HG02884 (cell line): ENCODE measurements around the gene ANKRD26.

ENCODE experiments used
- ATAC-seq: cut with Tn5 transposase; IDR thresholded peaks from one replicate; pipeline ENCODE4 v1.9.1; 2021; ENCODE audit warnings: mild to moderate bottlenecking, moderate library complexity; ENCODE audit not compliant: unreplicated experiment

ANKRD26 gene

DNA sequence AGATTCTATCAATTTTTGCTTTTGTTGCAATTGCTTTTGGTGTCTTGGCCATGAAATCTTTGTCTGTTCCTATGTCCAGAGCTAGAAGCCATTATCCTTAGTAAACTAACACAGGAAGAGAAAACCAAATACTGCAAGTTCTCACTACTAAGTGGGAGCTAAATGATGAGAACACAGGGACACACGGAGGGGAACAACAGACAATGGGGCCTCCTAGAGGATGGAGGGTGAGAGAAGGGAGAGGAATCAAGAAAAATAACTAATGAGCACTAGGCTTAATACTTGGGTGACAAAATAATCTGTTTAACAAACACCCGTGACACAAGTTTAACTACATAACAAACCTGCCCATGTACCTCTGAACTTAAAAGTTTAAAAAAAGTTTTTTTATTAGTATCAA is 78.2 kb downstream of the ANKRD26 start:
- ATAC-seq, result no peak

DNA sequence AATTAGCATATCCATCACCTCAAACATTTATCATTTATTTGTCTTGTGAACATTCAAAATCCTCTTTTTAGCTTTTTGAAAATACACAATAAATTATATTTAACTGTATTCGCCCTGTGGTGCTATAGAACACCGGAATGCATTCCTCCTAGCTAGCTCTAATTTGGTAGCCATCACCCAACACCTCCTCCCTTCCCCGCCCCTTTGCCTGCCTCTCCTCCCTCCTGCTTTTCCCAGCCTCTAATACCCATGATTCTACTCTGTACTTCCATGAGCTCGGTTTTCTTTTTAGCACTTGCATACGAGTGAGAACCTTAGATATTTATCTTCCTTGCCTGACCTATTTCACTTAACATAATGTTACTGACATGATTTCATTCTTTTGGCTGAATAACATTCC is 80.1 kb downstream of the ANKRD26 start:
- ATAC-seq, result no peak

- ATAC-seq, result no peak
These were observed 80.5 kb downstream of the ANKRD26 start for GRCh38 chr10:27019827-27020226.

- no peak for ATAC-seq
These were observed 102.7 kb downstream of the ANKRD26 start for GRCh38 chr10:26997610-26998009.

DNA sequence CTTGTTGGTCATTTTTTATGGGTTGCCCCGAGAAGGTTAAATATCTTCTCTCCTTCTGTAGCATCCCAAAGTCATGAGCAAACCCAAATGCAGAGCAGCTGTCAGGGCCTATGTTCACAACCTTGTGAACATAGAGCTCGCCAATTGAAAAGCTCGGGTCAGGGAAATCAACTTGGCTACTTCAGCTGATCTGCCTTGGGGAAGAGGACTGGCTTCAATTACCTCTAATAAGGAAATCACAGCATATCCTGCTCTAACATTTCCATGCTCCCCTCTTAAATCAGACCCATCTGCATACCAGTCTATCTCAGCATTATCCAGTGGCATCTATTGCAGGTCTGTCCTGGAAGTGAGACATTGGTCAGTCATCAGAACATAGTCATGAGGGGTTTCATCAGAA is 105.6 kb downstream of the ANKRD26 start:
- no peak for ATAC-seq

- ATAC-seq, result no peak
These were observed 112.4 kb downstream of the ANKRD26 start for GRCh38 chr10:26987851-26988250.

- ATAC-seq, result no peak
These were observed 117.1 kb downstream of the ANKRD26 start for GRCh38 chr10:26983156-26983555.

DNA sequence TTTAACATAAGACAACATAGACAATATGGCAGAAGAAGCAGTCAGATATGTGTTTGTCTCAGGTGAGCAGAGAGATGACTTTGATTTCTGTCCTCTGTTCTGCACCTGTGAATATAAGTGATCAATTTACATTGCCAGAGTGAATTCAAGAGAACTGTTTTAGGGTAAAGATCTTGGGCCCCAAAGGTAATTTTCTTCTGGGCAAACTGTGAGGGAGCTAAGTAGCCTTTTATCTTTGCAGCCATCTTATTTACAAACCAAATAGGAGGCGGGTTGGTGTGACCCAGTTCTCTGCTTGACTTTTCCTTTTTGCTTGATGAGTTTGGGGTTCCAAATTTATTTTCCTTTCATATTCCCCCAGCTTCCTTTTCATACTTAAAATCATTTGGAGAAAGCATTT is 118.2 kb downstream of the ANKRD26 start:
- ATAC-seq, result no peak

- no peak for ATAC-seq
These were observed 119.0 kb downstream of the ANKRD26 start for GRCh38 chr10:26981232-26981824.

DNA sequence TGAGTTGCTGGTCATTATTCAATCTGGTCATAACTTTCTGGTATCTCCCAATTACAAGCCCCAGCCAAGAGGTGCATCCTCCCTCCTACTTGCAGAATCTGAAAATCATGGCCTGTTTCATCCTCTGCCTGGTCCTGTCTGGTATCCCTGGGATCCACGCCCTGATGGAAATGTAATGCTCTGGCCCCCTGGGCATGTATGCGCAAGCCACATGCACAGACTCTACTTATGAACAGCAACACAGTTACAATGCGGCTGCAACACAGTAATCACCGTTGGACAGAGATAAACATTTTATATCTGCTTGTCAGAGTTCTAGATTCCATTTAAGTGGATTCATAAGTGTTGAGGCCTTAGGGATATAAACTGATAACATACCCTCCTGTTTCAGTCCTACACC is 121.8 kb downstream of the ANKRD26 start:
- ATAC-seq, result no peak

DNA sequence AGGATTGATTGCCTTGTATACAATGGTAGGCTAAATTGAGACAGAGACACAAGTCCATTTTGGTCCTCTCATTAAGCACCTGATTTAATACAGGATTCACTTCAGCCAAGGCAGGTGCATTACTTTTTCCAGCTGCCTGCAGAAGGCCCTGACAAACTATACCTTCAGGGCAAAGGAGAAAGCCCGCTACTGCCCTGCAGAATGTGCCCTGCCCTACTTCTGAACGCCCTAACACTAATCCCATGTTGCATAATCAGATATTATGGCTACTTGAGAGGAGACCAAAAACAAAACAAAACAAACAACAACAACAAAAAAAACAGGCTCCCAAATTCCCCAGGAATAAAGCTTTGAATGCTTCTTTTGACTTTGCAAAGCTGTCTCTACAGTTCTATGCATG is 122.7 kb downstream of the ANKRD26 start:
- ATAC-seq, result no peak

GRCh38 chr10:26970667-26971066 is 129.6 kb downstream of the ANKRD26 start:
- no peak for ATAC-seq

DNA sequence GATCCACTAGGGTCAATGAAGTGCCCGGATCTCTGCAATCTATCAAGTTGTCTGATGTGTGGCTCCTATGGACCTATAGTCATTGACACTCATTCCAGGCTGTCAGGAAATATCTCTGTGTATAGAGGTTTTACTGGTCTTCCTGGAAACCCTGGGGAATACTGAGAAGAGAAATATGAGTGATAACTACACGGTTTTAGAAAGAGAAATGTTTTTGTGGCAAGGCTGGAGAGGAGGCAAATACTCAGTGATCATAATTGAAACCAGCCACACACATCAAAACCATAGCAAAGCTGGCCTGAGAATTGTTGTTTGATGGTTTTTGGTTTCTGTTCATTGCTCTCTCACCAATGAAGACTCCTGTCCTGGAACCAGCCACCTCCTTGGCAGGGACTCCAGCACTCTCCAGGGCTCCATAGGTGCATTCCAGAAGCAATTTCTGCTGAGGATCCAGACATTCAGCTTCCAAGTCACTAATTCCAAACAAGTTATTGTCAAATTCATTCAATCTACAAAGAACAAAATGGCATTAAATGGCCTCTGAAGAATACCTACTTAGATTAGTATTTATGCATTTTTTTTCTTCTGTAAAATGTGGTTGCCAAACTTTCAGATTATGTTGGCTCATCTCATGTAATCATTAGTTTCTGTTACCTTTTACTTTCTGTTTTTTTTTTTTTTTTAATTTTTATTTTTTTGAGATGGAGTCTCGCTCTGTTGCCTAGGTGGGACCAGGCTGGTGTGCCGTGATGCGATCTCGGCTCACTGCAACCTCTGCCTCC is 131.0 kb downstream of the ANKRD26 start:
- peak; percentile 81 for ATAC-seq

DNA sequence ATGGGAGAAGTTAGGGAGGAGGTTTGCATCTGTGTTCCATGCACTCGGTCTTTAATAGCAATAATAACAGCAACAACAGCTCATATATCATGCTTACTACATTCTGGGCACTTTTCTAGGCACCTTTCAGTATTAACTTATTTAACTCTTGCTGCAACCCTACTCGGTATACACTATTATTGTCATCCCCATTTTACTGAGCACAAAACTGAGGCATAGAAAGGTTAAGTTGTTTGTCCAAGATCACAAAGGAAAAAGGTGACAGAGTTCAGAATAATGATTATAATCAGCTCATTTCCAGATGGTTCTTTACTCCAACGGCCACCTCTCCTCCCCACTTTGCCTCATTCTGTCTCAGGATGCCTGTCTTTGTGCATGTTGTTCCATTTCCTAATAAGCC is 137.5 kb downstream of the ANKRD26 start:
- no peak for ATAC-seq

DNA sequence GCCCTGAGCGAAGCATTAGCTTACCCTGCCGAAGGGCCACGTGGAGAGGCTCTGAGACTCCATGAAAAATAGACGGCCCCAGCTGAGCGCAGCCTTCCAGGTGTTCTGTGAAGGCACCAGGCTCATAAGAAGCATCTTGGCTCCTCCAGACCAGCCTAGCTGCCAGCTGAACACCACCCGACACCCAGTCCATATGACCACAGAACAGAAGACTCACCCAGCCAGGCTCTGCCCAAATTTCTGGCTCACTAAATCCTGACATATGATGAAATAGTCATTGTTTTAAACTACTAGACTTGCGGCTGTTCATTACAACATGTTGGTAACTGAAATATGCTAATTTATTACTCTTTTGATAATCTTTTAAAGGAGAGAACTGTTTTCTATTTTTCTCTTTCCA is 140.0 kb downstream of the ANKRD26 start:
- ATAC-seq, result no peak

DNA sequence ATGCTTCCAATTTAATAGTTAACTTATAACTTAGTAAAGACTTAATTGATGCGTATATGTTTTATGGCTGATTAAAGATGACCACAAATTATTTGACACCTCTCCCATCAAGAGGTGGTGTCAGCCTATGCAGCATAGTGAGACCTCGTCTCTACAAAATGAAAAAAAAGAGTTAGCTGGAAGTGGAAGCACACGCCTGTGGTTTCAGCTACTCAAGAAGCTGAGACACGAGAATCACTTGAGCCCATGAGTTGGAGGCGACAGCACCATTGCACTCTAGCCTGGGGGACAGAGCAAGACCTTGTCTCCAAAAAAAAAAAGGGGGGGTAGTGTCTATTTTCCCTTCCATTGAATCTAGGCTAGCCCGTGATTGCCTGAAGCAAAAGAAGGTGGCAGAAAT is 140.5 kb downstream of the ANKRD26 start:
- ATAC-seq, result no peak
